ENCODE data around the gene FRMD3. TPM values are rescaled to one million over a fixed set of nuclear protein-coding genes. Genes with fewer than 3 reads are reported as not detected.

FRMD3 gene
- total and polyA plus RNA-seq, 7 donors = 5.9 to 27.4 (median 8.3) TPM

DNA sequence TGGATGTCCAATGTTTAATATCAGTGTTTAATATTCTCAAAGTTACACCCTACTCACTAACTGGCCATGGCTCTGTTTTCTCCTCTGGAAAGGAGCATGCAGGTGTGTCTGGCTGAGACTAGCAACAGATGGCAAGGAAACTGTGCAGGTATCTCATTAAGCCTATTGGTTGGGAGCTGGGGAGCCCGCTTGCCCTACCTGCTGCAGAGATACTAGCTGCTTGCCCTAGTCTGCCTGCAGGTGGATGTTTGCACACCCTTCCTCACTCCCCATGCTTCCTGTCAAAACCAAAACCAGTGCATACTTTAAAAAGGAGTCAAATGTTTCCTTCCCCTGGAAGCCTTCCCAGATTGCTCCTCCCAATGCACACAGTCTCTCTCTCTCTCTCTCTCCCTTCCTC, 247.0 kb downstream of the FRMD3 start:
- no peaks in the 10 kb centered on the region for H3K4me1 ChIP-seq
- H3K27me3 ChIP-seq = no peaks in the 10 kb centered on the region
- intact Hi-C loops (cut with DNase I) = no loop called here
- no peak overlapping the region for H3K4me3 ChIP-seq
- H3K36me3 ChIP-seq = peaks cover 0 to 5% (median 0%) of the 10 kb centered on the region in 4 donors
- no peak for TF ChIP-seq POLR2A (IDR thresholded peaks at IDR 0.05)
- no peak for TF ChIP-seq POLR2AphosphoS5 (IDR thresholded peaks at IDR 0.05)
- TF ChIP-seq, protein P1, sequence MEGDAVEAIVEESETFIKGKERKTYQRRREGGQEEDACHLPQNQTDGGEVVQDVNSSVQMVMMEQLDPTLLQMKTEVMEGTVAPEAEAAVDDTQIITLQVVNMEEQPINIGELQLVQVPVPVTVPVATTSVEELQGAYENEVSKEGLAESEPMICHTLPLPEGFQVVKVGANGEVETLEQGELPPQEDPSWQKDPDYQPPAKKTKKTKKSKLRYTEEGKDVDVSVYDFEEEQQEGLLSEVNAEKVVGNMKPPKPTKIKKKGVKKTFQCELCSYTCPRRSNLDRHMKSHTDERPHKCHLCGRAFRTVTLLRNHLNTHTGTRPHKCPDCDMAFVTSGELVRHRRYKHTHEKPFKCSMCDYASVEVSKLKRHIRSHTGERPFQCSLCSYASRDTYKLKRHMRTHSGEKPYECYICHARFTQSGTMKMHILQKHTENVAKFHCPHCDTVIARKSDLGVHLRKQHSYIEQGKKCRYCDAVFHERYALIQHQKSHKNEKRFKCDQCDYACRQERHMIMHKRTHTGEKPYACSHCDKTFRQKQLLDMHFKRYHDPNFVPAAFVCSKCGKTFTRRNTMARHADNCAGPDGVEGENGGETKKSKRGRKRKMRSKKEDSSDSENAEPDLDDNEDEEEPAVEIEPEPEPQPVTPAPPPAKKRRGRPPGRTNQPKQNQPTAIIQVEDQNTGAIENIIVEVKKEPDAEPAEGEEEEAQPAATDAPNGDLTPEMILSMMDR (IDR thresholded peaks at IDR 0.05) = no peak
- TF ChIP-seq EP300 (IDR thresholded peaks at IDR 0.05) = no peak
- H3K9me3 ChIP-seq = no peaks in the 10 kb centered on the region
- 95 to 97% methylated on average over 1 of the region's 1 CpG for WGBS, 2 donors
- DNase-seq = no peak
- H3K27ac ChIP-seq = no peak overlapping the region

DNA sequence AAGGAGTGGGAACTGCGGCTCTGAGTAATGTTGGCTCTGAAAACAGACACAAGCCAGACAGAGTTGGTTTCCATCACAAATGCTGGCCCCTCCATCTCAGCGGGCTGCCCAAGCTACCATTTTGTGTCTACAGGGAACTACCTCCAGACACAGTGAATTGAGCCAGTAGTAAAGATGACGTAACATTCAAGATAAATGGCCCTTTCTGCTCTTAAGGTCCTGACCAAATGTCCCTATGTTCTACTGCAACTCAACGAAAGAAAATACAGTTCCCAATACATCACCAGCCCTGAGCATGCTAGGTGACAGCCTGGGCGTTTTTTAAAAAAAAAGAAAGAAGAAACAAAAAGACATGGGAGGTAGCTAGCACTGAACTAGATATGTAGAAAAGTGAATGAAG, 247.5 kb downstream of the FRMD3 start:
- WGBS, 2 donors = 71 to 74% methylated on average over 5 of the region's 5 CpGs

DNA sequence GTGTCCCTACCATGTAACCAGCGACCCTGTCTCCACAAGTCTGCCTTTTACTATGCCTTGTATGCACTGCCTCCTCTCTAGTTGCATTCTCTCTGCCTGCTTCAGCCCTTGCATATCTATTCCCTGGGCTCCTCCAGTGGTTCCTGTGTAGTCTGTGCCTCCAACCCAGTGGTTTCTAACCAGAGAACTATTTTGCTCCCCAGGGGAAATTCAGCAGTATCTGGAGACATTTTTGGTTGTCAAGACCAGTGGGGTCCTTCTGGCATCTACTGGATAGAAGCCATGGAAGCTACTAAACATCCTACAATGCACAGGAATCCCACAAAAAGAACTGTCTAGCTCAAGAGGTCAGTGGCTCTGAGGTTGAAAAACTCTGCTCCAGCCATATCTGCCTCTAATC, 251.2 kb downstream of the FRMD3 start:
- H3K27me3 ChIP-seq = no peaks in the 10 kb centered on the region
- TF ChIP-seq, protein P1 (IDR thresholded peaks at IDR 0.05) = no peak
- TF ChIP-seq POLR2AphosphoS5 (IDR thresholded peaks at IDR 0.05) = no peak
- TF ChIP-seq EP300 (IDR thresholded peaks at IDR 0.05) = no peak
- no peak for DNase-seq
- H3K36me3 ChIP-seq = peaks cover 0 to 5% (median 0%) of the 10 kb centered on the region in 4 donors
- 84 to 87% methylated on average over 1 of the region's 1 CpG for WGBS, 2 donors
- H3K27ac ChIP-seq = no peak overlapping the region
- H3K4me1 ChIP-seq = no peaks in the 10 kb centered on the region
- H3K4me3 ChIP-seq = no peak overlapping the region
- intact Hi-C loops (cut with DNase I) = no loop called here
- peaks cover 0 to 1% (median 0%) of the 10 kb centered on the region in 4 donors for H3K9me3 ChIP-seq

More for the DNA sequence above, 247.5 kb downstream of the FRMD3 start:
- intact Hi-C loops (cut with DNase I) = no loop called here
- no peak overlapping the region for H3K4me3 ChIP-seq
- TF ChIP-seq EP300 (IDR thresholded peaks at IDR 0.05) (no peak), POLR2AphosphoS5 (IDR thresholded peaks at IDR 0.05) (no peak), POLR2A (IDR thresholded peaks at IDR 0.05) (no peak)
- TF ChIP-seq, protein P1 (IDR thresholded peaks at IDR 0.05) = no peak
- H3K9me3 ChIP-seq = no peaks in the 10 kb centered on the region
- no peaks in the 10 kb centered on the region for H3K4me1 ChIP-seq
- no peak overlapping the region for H3K27ac ChIP-seq
- peaks cover 0 to 5% (median 0%) of the 10 kb centered on the region in 4 donors for H3K36me3 ChIP-seq
- DNase-seq = no peak
- no peaks in the 10 kb centered on the region for H3K27me3 ChIP-seq

DNA sequence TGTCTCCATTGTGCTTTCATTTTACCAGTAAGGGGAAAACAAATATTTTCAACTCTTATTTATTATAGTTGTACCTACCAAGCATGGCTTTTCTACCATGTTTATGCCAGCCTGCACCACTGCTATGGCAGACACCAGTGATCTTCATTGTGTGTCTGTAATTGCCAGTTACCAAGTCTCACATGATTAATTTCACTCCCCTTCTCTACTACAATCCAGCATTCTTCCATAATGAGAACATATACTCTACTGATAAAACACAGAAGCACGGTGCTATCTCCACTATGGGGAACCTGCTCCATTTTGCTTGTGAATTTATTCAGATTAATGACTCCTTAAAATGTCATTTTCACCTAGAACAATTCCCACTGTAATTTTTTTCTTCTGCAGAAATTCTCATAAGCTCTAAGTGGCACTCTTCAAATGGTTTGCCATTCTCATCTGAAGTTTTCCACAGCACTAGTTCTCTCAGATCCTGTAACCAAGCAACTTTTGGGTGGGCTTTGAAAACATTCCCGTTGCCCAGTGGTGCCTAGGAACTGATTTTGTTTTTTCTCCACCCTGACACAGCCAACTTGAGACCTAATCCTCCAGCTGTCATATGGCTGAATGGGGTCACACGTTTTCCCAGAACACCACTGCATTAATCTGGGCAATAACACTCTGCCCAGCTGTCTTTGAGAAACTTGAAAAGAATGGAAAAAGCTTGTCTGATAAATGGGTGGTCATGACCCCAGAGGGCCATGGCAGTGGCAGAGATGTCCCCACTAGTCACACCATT, 252.6 kb downstream of the FRMD3 start:
- Histone ChIP-seq H3K36me3 (peaks cover 0 to 5% (median 0%) of the 10 kb centered on the region in 4 donors), H3K4me1 (peaks cover 0 to 7% (median 2%) of the 10 kb centered on the region in 4 donors), H3K9me3 (peaks cover 0 to 1% (median 0%) of the 10 kb centered on the region in 4 donors), H3K27ac (no peak overlapping the region), H3K4me3 (no peak overlapping the region), H3K27me3 (no peaks in the 10 kb centered on the region)
- 66 to 67% methylated on average over 3 of the region's 3 CpGs for WGBS, 2 donors
- TF ChIP-seq POLR2A (IDR thresholded peaks at IDR 0.05) (no peak), POLR2AphosphoS5 (IDR thresholded peaks at IDR 0.05) (no peak), EP300 (IDR thresholded peaks at IDR 0.05) (no peak)
- TF ChIP-seq, protein P1 (IDR thresholded peaks at IDR 0.05) = no peak
- no peak for DNase-seq
- intact Hi-C loops (cut with DNase I) = no loop called here
